ENCODE results near the gene MRPS11.
A peak's percentile ranks its signal among the peaks of the same experiment; 100 is the strongest.
"Not testable (repeated sequence)": the region's sequence is repeated elsewhere in the genome, so short reads cannot be mapped to it uniquely, and the experiment has no call there.

The MRPS11 gene

GRCh38 chr15:88513195-88513594, 45.7 kb downstream of the MRPS11 start:
- no peak for DNase-seq (ENCODE audit: low read depth)
- no peak overlapping the region for H3K4me3 ChIP-seq (ENCODE audit: low read depth, low read length)
- TF ChIP-seq MYC (IDR thresholded peaks at IDR 0.05; ENCODE audit: low read depth, low read length) (no peak), MAX (IDR thresholded peaks at IDR 0.05; ENCODE audit: low read depth, low read length) (no peak), POLR2A (IDR thresholded peaks at IDR 0.05; ENCODE audit: extremely low read depth, insufficient read length) (no peak), CTCF (IDR thresholded peaks at IDR 0.05; ENCODE audit: low read depth, low read length) (no peak)

GRCh38 chr15:88518903-88519302, 51.4 kb downstream of the MRPS11 start:
- DNase-seq (ENCODE audit: low read depth), result no peak
- TF ChIP-seq MAX (IDR thresholded peaks at IDR 0.05; ENCODE audit: low read depth, low read length) (no peak), MYC (IDR thresholded peaks at IDR 0.05; ENCODE audit: low read depth, low read length) (no peak), POLR2A (IDR thresholded peaks at IDR 0.05; ENCODE audit: extremely low read depth, insufficient read length) (no peak), CTCF (IDR thresholded peaks at IDR 0.05; ENCODE audit: low read depth, low read length) (no peak)
- H3K4me3 ChIP-seq (ENCODE audit: low read depth, low read length), result no peak overlapping the region

- not testable (repeated sequence) for H3K4me3 ChIP-seq (ENCODE audit: low read depth, low read length); DNase-seq (ENCODE audit: low read depth)
Measured at GRCh38 chr15:88524094-88524493, 56.6 kb downstream of the MRPS11 start.

GRCh38 chr15:88525418-88525817, 57.9 kb downstream of the MRPS11 start:
- H3K4me3 ChIP-seq (ENCODE audit: low read depth, low read length), result no peak overlapping the region
- DNase-seq (ENCODE audit: low read depth), result no peak
- TF ChIP-seq CTCF (IDR thresholded peaks at IDR 0.05; ENCODE audit: low read depth, low read length), result no peak

- H3K4me3 ChIP-seq (ENCODE audit: low read depth, low read length), result no peak overlapping the region
- DNase-seq (ENCODE audit: low read depth), result no peak
- no peak for TF ChIP-seq MYC (IDR thresholded peaks at IDR 0.05; ENCODE audit: low read depth, low read length)
- no peak for TF ChIP-seq CTCF (IDR thresholded peaks at IDR 0.05; ENCODE audit: low read depth, low read length)
- no peak for TF ChIP-seq MAX (IDR thresholded peaks at IDR 0.05; ENCODE audit: low read depth, low read length)
- TF ChIP-seq POLR2A (IDR thresholded peaks at IDR 0.05; ENCODE audit: extremely low read depth, insufficient read length), result no peak
Measured at GRCh38 chr15:88526247-88526879, 58.9 kb downstream of the MRPS11 start.

- H3K4me3 ChIP-seq (ENCODE audit: low read depth, low read length), result no peak overlapping the region
- TF ChIP-seq MYC (IDR thresholded peaks at IDR 0.05; ENCODE audit: low read depth, low read length), result no peak
- TF ChIP-seq MAX (IDR thresholded peaks at IDR 0.05; ENCODE audit: low read depth, low read length), result no peak
- DNase-seq (ENCODE audit: low read depth), result peak; percentile 14
Measured at GRCh38 chr15:88529021-88529630, 61.6 kb downstream of the MRPS11 start.

Measured in NB4 (cell line).